Fibroblast of skin of right quadriceps (primary cell): Measurements from ENCODE around the gene ATP10A.
"Not testable (repeated sequence)": the region's sequence is repeated elsewhere in the genome, so short reads cannot be mapped to it uniquely, and the experiment has no call there.

ENCODE experiments used
- DNase-seq: peaks from one replicate; pipeline ENCODE4 v3.0.0-alpha.2; 2013

The ATP10A gene

GRCh38 chr15:25673972-25674371 lies 189.2 kb downstream of the ATP10A start:
- DNase-seq = no peak

GRCh38 chr15:25673351-25673750 lies 189.8 kb downstream of the ATP10A start:
- DNase-seq = no peak

GRCh38 chr15:25671132-25671531 lies 192.0 kb downstream of the ATP10A start:
- DNase-seq = peak; percentile 35

GRCh38 chr15:25670621-25671020 lies 192.5 kb downstream of the ATP10A start:
- no peak for DNase-seq

GRCh38 chr15:25670025-25670554 lies 193.0 kb downstream of the ATP10A start:
- DNase-seq = peak; percentile 83

GRCh38 chr15:25668901-25669300 lies 194.2 kb downstream of the ATP10A start:
- DNase-seq = no peak

GRCh38 chr15:25668236-25668795 lies 194.8 kb downstream of the ATP10A start:
- no peak for DNase-seq

- no peak for DNase-seq
Measured at GRCh38 chr15:25667829-25668228, 195.3 kb downstream of the ATP10A start.

GRCh38 chr15:25665913-25666312 lies 197.2 kb downstream of the ATP10A start:
- no peak for DNase-seq

- DNase-seq = no peak
Measured at GRCh38 chr15:25664761-25665160, 198.4 kb downstream of the ATP10A start.

- DNase-seq = no peak
Measured at GRCh38 chr15:25663515-25663914, 199.6 kb downstream of the ATP10A start.

- DNase-seq = no peak
Measured at GRCh38 chr15:25661898-25662297, 201.2 kb downstream of the ATP10A start.

GRCh38 chr15:25659251-25659650 lies 203.9 kb downstream of the ATP10A start:
- no peak for DNase-seq

- DNase-seq = no peak
Measured at GRCh38 chr15:25658560-25658959, 204.6 kb downstream of the ATP10A start.

- no peak for DNase-seq
Measured at GRCh38 chr15:25655207-25655948, 207.7 kb downstream of the ATP10A start.

GRCh38 chr15:25653371-25653770 lies 209.8 kb downstream of the ATP10A start:
- DNase-seq = no peak

GRCh38 chr15:25652704-25653103 lies 210.4 kb downstream of the ATP10A start:
- DNase-seq = no peak

- no peak for DNase-seq
Measured at GRCh38 chr15:25649390-25649789, 213.7 kb downstream of the ATP10A start.

GRCh38 chr15:25643120-25643519 lies 220.0 kb downstream of the ATP10A start:
- no peak for DNase-seq

- no peak for DNase-seq
Measured at GRCh38 chr15:25641762-25642161, 221.4 kb downstream of the ATP10A start.

GRCh38 chr15:25641361-25641760 lies 221.8 kb downstream of the ATP10A start:
- DNase-seq = no peak

GRCh38 chr15:25640959-25641358 lies 222.2 kb downstream of the ATP10A start:
- not testable (repeated sequence) for DNase-seq

- no peak for DNase-seq
Measured at GRCh38 chr15:25640381-25640780, 222.7 kb downstream of the ATP10A start.

GRCh38 chr15:25636486-25636885 lies 226.6 kb downstream of the ATP10A start:
- not testable (repeated sequence) for DNase-seq

- peak; percentile 34 for DNase-seq
Measured at GRCh38 chr15:25635191-25635590, 227.9 kb downstream of the ATP10A start.
